ENCODE measurements around the gene COL6A6.

Gene COL6A6, protein sequence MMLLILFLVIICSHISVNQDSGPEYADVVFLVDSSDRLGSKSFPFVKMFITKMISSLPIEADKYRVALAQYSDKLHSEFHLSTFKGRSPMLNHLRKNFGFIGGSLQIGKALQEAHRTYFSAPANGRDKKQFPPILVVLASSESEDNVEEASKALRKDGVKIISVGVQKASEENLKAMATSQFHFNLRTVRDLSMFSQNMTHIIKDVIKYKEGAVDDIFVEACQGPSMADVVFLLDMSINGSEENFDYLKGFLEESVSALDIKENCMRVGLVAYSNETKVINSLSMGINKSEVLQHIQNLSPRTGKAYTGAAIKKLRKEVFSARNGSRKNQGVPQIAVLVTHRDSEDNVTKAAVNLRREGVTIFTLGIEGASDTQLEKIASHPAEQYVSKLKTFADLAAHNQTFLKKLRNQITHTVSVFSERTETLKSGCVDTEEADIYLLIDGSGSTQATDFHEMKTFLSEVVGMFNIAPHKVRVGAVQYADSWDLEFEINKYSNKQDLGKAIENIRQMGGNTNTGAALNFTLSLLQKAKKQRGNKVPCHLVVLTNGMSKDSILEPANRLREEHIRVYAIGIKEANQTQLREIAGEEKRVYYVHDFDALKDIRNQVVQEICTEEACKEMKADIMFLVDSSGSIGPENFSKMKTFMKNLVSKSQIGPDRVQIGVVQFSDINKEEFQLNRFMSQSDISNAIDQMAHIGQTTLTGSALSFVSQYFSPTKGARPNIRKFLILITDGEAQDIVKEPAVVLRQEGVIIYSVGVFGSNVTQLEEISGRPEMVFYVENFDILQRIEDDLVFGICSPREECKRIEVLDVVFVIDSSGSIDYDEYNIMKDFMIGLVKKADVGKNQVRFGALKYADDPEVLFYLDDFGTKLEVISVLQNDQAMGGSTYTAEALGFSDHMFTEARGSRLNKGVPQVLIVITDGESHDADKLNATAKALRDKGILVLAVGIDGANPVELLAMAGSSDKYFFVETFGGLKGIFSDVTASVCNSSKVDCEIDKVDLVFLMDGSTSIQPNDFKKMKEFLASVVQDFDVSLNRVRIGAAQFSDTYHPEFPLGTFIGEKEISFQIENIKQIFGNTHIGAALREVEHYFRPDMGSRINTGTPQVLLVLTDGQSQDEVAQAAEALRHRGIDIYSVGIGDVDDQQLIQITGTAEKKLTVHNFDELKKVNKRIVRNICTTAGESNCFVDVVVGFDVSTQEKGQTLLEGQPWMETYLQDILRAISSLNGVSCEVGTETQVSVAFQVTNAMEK (N-terminal part only)

DNA sequence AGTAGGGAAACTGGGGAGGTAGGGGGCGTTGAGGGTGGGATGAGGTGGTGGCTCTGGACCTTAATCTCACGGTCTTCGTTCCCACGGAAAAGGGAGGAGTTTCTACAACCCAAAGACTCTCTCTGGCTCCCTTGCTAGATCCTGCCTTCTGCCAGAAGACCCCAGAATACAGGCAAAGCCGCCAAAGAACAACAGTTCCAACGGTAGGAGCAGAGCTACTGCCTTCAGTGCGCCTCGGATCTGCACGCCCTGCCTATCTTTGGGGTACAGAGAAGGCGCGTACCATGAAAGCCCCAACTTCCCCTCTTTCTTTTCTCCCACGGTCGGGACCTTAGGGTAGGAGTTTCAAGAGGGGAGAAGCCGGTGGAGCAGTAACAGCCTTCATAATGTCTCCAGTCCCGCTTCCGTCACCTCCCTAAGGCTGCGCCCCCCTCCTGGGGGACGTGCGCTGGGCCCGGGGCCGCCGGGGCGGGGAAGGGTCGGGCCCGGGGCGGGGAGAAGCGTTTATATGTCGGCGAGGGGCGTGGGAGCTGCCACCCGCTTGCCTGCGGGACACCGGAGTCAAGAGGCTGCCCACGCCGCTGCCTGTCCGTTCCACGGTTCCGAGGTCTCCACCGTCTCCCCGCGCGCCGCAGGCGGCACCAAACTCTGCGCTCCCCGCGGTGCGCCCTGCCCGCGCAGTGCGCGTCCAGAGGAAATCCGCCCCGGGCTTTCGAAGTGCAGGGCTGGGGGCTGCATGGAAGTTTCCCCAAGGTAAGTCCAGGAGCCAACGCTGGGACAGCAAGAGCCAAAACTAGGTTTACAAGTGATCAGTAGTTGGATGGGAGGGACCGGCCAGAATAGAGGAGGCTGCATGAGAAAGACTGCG lies at the start of gene COL6A6:
COL6A6 (plus strand) TSS at position 533 of the 868 bp plus-strand sequence. CDS start 43,188 bp downstream, outside the sequence.
- no peak for DNase-seq

DNA sequence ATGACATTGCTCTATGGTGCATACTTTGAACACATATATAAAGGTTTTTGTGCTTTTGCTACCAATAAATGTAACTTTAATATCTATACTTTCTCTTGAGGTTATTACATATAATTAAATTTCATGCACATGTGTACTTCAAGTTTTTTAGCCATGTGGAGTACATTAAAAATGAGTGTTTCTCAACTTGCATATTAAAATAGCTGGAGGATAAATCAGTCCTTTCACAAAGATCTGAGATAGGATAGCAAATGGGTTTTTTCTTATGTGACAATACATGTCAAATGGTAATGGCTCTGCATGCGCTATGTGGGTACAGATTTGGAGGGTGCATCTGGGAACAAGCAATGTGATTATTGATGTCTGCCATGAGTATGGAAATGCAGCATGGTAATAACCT lies 48.7 kb upstream of the COL6A6 start:
- DNase-seq: no peak

DNA sequence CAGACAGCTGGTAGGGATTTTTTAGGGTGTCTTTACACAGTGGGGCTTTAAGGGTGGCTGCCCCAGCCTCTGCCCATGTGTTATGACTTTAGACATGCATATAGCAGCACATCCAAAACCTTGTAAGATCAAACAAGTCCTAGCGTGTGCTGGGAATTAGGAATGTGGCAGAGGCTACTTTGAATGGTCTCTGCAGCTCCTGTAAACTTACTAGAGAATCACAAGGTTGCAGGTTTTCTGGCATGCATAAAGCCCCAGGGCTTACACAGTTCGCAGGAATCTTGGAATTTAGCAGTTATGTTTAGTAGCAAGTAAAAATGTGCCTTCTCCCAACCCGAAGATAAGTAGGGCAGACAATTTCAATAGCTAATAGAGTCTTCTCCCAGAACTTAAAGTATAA lies 46.9 kb upstream of the COL6A6 start:
- no peak for DNase-seq

DNA sequence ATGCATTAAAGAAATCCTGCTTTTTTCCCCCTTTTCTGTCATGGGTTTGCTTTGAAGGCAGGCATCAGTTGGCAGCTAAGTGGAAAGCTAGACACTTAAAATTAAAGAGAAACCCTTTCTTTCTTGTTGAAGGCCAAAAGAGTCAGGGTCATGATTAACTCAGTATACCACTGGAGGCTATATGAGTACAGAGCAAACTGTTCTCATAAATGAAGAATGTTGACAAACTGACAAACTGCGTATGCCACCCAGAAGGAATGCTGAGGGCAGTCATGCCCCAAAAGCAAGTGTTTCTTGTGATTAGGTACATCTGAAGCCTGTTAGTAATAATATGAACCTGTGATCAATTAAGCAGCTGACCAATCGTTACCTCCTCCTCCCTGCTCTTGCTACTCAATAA lies 43.6 kb upstream of the COL6A6 start:
- DNase-seq: no peak

DNA sequence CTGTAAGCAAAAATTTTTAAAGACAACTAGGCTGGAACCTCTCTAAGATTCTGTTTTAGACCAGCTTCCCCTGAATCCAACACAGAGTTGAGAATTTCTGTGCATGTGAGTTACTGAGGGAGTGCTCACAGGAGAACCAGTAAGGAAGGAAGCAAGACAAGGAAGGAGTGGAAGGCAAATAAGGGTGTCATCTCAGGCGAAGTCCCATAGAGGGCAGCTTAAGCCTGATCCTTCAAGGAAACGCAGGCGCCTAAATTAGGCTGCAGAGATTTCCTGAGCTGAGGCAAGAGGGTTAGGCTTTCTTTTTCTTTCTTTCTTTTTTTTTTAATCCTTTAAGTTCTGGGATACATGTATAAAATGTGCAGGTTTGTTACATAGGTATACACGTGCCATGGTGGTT lies 36.2 kb upstream of the COL6A6 start:
- no peak for DNase-seq

DNA sequence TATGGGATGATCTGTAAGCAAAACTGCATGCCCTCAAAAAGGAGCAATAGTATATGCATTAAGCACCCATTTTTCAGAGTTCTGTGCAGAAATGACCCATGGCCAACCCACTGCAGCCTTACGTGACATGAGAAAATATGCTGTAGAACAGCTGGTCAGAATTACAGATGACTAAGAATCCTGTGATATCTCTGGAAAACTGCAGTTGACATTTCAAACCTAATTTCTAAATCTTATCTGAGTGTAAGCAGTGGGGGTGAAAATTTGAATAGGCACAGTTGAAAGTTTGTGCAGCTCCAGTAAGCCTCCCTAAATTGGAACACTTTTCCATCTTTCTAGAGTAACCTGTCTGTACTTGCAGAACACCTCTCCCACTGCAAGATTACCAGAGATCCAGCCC lies 28.7 kb upstream of the COL6A6 start:
- no peak for DNase-seq

DNA sequence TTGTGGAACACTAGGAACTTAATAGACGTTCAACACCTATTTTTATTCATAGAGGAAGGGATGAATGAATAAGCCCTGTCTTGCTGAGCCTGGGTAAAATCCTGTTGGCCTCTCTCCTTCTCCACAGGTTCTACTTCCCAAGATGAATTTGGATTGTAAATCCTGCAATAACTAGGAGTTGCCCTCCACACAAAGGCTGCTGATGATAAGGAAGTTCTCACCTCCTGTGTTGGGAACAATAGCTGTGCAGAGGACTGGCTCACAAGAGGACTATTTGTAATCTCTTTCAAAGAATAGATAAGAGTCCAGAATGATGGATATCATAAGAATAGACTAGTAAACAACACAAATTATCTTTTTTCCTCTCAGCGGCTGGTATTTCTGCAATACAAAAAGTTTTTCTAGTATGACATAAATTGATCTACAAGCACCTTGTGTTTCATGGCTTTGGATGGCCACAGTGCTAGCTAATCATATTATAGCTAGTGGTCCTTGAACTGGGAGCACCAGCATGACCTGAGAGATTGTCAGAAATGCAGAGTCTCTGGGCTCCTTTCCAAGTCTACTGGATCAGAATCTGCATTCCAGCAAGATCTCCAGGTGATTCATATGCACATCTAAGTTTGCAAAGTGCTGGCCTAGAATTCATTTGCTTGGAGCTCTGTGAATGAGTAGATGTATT lies 28.1 kb upstream of the COL6A6 start:
- DNase-seq: no peak

DNA sequence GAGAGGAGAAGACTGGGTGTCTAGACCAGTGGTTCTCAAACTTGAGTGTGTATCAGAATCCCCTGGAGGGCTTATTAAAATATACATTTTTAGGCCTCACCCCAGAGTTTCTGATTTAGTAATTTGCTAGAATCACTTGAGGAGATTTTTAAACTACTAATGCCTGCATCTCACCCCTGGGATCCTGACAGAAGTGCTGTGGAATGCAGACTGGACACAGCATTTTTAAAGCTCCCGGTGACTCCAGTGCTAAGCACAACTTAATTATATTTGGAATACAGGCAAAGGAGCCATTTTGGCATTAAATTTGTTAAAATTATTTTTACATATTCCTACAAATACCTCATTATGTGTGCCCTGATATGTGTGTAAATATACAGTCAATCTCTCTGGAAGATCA lies 26.7 kb upstream of the COL6A6 start:
- DNase-seq: no peak

DNA sequence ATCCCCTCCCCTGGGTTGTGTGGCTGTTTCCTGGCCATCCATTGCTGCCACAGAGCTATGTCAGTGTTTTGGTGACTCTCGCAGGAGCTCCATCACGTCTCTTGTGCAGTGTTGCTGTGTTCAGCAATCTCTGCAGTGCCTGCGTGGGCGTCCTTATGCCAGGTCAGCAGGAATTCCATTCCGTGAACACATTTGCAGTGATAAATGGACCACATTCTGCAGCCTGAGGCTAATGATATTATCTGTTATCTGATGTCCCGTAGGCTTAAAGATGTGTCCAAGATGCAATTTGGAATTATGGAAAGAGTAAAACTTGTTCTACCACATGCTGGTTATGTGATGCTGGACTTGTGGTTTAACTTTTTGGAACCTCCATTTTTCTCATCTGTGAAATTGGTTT lies 25.5 kb upstream of the COL6A6 start:
- DNase-seq: no peak

DNA sequence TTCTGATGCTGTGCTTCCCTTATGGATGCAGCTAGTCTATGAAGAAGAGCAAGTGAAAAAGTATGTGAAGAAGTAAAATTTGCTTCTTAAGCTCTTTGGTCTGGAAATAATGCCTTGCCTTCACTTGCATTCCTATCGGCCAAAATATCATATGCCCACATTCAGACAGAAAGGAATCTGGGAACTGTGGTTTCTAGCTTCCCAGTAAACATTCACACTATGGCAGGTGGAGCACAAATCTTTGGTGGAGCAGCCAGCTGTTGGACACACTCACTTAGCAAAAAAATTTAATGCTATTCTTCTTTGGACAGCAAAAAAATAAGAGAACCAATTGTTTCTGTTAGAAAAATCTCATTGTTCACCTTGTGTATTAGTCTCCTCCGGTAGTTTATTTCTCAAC lies 12.3 kb upstream of the COL6A6 start:
- DNase-seq: no peak

DNA sequence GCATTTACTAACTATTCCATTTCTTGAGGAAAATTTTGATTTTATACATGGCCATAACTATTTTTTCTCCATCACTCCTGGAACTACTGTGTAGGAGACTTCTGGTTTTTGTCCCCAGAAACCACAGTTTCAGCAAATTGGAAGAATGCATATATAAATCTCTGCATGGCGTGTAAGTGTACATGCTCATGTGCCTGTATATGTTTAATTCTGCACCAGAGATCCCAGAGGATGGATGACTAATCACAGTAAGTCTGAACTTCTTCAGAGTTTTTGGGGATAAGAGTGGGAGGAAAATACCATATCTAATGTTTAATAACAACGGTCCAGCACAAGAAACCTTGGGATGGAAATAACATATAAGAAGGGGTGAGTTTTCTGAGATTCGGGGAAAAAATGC lies 10.9 kb upstream of the COL6A6 start:
- no peak for DNase-seq

DNA sequence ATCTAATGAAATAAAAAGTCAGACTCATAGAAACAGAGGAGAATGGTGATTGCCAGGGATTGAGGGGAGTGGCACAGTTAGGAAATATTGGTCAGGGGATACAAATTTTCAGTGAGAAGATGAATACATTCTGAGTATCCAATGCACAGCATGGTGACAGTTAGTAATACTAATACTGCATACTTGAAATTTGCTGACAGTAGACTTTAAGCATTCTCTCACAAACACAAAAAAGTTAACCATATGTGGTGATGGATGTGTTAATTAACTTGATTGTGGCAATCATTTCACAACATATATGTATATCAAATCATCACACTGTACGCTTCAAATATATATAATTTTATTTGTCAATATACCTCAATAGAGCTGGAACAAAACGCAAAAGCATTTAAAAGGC lies 9.2 kb upstream of the COL6A6 start:
- DNase-seq: no peak

DNA sequence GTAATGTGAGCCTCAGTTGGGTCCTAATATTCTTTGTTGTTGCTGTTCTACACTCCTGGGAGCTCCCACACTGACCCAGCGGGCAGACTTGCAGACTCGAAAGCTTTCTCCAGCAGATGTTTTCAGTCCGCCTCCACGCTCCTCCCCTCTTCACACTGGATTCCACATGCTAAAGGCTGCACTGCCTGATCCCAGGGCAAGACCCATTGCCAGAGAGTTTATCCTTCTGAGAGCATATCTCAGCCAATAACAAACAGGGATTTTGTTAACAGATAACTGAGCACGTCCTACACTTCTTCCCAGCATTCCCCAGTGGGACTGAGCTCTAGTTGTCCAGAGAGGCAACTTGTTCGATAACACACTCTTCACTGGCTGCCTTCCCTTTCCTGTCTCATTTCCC lies 8.0 kb upstream of the COL6A6 start:
- DNase-seq: no peak

DNA sequence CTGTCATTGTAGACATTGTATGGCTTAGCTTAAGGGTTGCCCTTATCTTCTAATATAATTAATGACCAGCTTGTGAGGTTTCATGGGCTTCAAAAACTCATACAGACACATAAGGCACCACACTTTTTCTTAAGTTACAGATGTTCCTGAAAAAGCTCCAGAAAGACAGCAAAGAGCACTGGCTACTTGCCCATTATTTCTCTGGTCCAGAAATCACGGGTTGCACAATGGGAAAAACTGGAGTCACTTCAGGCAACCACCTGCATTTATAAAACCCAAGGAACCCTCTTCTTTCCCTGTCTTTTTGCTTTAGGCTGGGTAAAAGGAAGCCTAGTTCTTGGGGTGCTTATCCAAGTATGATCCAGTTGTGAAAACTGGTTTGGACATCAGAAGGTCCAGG lies 2.3 kb upstream of the COL6A6 start:
- no peak for DNase-seq

DNA sequence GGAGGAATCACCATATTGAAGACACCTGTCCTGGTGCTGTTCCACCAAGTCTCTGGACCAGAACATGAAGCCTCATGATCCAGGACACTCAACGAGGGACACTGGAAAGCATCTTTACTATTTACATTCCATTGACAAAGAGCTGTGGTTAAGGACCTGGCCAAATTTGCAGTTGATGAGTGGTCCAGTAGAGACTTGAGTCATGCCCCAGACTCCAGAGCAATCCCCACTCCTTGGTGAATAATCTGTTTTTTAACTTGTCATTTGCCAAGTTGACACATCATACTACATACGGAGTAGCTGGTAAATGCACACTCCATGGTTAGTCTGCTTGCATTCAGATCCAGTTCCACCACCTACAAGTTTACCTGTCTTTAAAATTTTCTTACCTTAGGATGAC lies 1.2 kb upstream of the COL6A6 start:
- no peak for DNase-seq

DNA sequence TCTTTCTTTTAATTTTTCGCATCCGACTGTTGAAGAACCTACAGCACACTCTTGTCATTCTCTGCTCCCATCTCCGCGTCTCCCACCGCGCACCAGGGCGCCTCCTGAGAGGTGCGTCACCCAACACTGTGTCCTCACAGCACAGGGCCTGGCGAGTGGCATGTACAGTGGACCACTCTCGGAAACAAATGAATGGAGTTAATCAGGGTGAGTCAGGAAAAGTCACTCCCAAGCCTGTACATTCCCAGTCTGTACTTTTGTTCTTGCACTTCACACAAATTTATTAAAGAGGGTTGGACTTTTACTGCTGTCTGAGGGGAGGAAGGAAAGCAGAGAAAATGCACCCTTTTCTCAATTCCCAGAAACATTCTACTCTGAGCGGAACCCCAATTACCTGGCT lies 625 bp downstream of the COL6A6 start:
- no peak for DNase-seq

DNA sequence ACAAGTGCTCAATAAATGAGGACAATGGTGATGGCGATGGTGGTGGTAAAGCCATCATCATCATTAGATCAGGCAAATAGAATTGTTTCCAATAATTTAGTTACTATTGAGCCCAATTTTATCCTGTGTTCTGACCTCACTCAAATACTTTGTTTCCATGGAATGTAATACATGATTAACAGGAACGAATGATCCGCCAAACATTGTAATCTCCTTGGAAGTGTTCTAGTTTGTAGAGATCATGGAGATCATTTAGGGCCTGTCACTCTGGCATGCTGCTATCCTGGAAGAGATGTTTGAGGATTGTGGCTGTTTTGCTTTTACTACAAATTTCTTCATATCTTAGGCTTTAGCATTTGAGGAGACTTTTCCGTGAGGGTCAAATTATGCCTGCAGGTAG lies 2.8 kb downstream of the COL6A6 start:
- no peak for DNase-seq

DNA sequence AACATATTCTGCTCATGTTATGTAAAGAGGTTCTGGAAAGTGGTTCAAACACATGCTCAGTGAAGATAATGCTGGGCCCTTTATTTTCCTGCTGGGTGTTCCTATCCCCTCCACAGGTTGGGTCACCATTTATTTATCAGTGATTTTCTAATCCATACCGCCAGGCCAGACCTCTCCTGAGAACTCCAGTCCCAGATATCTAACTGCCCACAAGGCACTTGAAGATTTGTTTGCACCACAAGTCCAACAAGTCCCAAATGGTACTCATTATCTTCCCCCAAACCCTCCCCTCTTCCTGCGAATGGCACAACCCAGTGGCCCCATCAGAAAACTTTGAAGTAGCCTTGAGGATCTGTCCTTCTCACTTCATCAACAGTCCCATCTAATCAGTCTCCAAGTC lies 5.4 kb downstream of the COL6A6 start:
- DNase-seq: no peak

DNA sequence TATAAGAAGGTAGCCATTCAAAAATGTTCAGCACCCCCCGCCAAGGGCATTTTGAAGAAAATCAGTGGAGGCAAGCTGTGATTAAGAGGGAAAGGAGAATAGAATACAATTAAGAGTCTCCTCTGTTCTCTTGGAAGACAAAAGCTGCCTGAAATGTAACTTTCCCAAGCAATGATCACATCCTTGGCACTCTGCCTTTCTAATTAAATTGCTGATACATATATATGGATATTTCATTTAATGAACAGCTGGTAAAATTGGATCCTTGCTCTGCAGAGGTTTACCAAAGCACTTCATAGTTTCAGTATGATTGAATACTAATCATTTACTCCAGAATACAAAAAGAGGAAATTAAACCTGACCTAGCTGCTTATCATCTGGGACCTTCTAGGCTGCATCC lies 10.4 kb downstream of the COL6A6 start:
- DNase-seq: no peak

DNA sequence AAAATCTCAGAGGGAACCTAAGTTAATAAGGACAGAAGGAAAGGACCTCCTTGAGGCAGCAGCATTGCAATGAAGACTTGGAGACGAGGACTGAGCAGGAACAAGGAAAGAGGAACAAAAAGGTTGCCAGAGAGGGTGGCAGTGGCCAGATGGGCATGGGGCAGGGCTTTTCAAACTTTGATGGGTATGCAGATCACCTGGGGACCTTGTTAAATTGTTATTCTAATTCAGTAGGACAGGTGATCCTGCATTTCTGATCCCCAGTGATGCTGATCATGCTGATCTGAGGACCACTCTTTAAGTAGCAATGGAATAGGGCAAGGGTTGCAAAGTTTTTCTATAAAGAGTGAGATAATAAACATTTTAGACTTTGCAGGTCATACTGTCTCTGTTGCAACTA lies 11.1 kb downstream of the COL6A6 start:
- DNase-seq: no peak

DNA sequence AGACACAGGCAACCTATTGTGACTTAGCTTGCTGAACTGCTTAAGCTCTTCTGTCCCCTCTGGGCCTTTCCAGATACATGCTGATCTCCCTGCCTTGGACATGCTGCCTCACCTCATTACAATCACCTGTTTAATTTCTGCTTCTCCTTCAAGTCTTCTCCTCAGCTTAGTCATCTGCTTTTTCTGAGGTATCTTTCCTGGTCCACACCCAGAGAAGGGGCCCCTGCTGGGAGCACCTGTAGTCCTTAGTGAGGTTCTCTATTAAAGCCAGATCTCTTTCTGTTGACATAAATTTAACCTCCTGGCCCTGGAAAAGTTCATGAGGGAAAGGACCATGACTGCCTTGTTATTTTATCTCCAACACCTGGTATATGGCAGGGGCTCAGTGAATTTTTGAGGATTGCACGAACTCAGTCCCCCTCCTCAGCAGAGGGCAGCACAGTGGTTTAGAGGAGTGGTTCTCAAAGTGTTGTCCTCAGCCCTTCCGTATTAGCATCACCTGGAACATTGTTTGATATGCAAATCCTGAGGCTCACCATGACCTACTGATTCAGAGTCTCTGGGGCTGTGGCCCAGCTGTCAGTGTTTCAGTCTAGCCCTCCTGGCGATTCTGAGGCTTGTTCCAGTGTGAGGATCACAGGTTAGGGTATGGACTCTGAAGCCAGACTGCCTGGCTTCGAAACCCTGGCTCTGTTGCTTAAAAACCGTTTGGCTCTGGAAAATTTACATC lies 12.7 kb downstream of the COL6A6 start:
- no peak for DNase-seq

All from NCI-H1930 (cell line).